Measurements from ENCODE around the gene EIF5.

DNA sequence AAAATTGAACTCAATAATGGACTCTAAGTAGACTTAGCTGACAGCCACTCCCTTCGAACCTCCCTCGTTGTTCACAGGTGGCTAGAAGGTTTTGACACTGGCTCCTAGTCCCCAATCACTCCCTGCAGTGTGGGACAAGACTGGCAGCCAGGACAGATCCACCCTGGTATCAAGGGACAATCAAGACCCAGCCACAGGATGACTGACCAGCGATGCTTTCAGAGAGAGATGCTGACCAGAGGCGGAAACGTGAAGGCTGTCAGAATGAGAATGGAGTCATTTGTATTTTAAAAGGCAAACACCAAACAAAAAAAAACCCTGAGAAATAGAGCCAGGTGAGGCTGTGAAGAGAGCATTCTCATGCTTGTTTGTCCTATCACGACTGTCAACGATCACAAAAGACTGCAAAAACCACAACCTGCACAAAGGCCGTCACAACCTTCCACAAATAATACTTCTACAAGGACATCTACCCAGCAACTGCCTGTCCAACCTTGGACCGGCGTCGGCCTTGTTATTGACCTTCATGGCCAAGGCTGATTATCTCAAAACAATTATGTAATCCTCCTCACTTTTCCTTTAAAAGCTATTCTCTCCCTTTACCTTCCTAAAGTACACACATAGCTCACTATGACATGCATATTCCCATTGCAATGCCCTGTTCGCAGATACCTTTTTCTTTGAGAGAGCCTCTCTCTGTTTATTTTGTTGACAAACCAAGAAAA, 13.2 kb downstream of the EIF5 start:
- TF ChIP-seq POLR2A (IDR thresholded peaks at IDR 0.05) = peak in 1 of 2 donors; percentile 4
- TF ChIP-seq, protein P1, sequence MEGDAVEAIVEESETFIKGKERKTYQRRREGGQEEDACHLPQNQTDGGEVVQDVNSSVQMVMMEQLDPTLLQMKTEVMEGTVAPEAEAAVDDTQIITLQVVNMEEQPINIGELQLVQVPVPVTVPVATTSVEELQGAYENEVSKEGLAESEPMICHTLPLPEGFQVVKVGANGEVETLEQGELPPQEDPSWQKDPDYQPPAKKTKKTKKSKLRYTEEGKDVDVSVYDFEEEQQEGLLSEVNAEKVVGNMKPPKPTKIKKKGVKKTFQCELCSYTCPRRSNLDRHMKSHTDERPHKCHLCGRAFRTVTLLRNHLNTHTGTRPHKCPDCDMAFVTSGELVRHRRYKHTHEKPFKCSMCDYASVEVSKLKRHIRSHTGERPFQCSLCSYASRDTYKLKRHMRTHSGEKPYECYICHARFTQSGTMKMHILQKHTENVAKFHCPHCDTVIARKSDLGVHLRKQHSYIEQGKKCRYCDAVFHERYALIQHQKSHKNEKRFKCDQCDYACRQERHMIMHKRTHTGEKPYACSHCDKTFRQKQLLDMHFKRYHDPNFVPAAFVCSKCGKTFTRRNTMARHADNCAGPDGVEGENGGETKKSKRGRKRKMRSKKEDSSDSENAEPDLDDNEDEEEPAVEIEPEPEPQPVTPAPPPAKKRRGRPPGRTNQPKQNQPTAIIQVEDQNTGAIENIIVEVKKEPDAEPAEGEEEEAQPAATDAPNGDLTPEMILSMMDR (IDR thresholded peaks at IDR 0.05) = no peak

All from heart left ventricle (tissue), 13 donors.